Mesendoderm (in vitro differentiated cells): Measurements from ENCODE around the gene TXNDC17. TPM values are rescaled to one million over a fixed set of nuclear protein-coding genes. Genes with fewer than 3 reads are reported as not detected.
"Not testable (repeated sequence)": the region's sequence is repeated elsewhere in the genome, so short reads cannot be mapped to it uniquely, and the experiment has no call there.

ENCODE experiments used
- DNase-seq: peaks from one replicate; pipeline ENCODE4 v3.0.0; 2013
- H2AK5ac ChIP-seq: 2 replicates; pipeline ENCODE4 v1.6.1; 2013; ENCODE audit warnings: low read length, inconsistent platforms
- H2BK120ac ChIP-seq: 2 replicates; pipeline ENCODE4 v1.6.1; 2013; ENCODE audit warnings: low read depth, mild to moderate bottlenecking, low read length, moderate library complexity, mixed read lengths
- H2BK15ac ChIP-seq: replicated peaks from 2 replicates; pipeline ENCODE4 v1.6.1; 2013; ENCODE audit warnings: low read depth, mild to moderate bottlenecking, moderate library complexity
- H2BK5ac ChIP-seq: 2 replicates; pipeline ENCODE4 v1.6.1; 2013; ENCODE audit warnings: low read length, inconsistent platforms
- H3K18ac ChIP-seq: 2 replicates; pipeline ENCODE4 v1.6.1; 2013; ENCODE audit warnings: mild to moderate bottlenecking, low read length, mixed read lengths
- H3K23ac ChIP-seq: one replicate; pipeline ENCODE4 v1.6.1; 2013; ENCODE audit warnings: low read length
- H3K27ac ChIP-seq: 2 replicates; pipeline ENCODE4 v1.5.1; 2013; ENCODE audit warnings: low read depth, mild to moderate bottlenecking, inconsistent platforms, low read length, moderate library complexity
- H3K27me3 ChIP-seq: 2 replicates; pipeline ENCODE4 v1.6.1; 2013; ENCODE audit warnings: low read length, control low read depth, mild to moderate bottlenecking, inconsistent platforms; ENCODE audit not compliant: insufficient read depth, poor library complexity
- H3K36me3 ChIP-seq: 2 replicates; pipeline ENCODE4 v1.6.1; 2013; ENCODE audit warnings: low read length, inconsistent platforms; ENCODE audit not compliant: control insufficient read depth, insufficient read depth
- H3K4ac ChIP-seq: one replicate; pipeline ENCODE4 v1.6.1; 2013; ENCODE audit warnings: low read depth, mild to moderate bottlenecking, low read length, moderate library complexity
- H3K4me1 ChIP-seq: 2 replicates; pipeline ENCODE4 v1.6.1; 2013; ENCODE audit warnings: low read depth, low read length, inconsistent platforms; ENCODE audit not compliant: control insufficient read depth
- H3K4me2 ChIP-seq: 2 replicates; pipeline ENCODE4 v1.6.1; 2013; ENCODE audit warnings: low read length
- H3K4me3 ChIP-seq: 2 replicates; pipeline ENCODE4 v1.5.1; 2013; ENCODE audit warnings: mild to moderate bottlenecking, low read length
- H3K56ac ChIP-seq: one replicate; pipeline ENCODE4 v1.6.1; 2013; ENCODE audit warnings: low read length
- H3K79me1 ChIP-seq: 2 replicates; pipeline ENCODE4 v1.6.1; 2013; ENCODE audit warnings: low read length, inconsistent platforms
- H3K79me2 ChIP-seq: 2 replicates; pipeline ENCODE4 v1.6.1; 2013; ENCODE audit warnings: mild to moderate bottlenecking, low read length; ENCODE audit not compliant: control insufficient read depth, insufficient read depth
- H3K9ac ChIP-seq: 2 replicates; pipeline ENCODE4 v1.6.1; 2013; ENCODE audit warnings: low read length, inconsistent platforms
- H4K5ac ChIP-seq: one replicate; pipeline ENCODE4 v1.6.1; 2013; ENCODE audit warnings: low read length
- H4K8ac ChIP-seq: one replicate; pipeline ENCODE4 v1.6.1; 2013; ENCODE audit warnings: low read depth, mild to moderate bottlenecking, control low read depth, low read length, moderate library complexity
- WGBS: extraction: QIAGEN DNeasy Blood & Tissue Kit; methylation state at CpG from one replicate; pipeline ENCODE4 v1.1.7; 2013; ENCODE audit warnings: low lambda C conversion rate, missing lambda C conversion rate; ENCODE audit not compliant: insufficient coverage; ENCODE audit errors: extremely low coverage; 5-methylcytosine and 5-hydroxymethylcytosine counted together
- polyA plus RNA-seq, 2 experiments: library from polyadenylated mRNA; stranded (reverse); fragments of 200-250 nt; gene quantifications; one replicate each; pipeline ENCODE4 v1.2.3, GENCODE V29; 2013

TXNDC17 gene
- polyA plus RNA-seq (2013, experiment 1 of 2), result 293 TPM
- 286 TPM for polyA plus RNA-seq (2013, experiment 2 of 2)

DNA sequence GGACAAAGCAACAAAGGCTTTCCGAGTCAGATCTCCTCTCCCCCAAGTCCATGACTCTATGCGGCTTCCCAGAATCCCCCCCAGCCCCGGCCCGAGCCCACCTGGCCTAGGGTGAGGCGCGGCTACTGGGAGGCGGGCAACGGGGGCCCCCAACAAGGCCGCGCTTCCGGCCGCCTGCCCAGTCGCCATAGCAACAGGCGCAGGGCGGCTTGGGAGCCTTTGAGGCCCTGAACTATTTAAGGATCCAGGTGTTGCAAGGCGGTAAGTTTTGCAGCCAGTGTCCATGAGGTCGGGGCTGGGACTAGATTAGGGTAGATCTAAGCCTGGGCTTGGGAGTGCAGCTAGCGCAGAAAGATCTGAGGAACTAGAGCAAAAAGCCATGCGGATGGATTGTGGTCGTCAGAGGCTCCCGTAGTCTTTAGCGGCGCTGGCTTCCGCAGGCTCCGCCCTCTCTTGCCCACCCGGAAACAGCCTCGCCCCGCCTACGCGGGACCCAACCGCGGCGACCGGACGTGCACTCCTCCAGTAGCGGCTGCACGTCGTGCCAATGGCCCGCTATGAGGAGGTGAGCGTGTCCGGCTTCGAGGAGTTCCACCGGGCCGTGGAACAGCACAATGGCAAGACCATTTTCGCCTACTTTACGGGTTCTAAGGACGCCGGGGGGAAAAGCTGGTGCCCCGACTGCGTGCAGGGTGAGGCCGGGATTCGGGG lies at the start of gene TXNDC17, which contains the start of gene KIAA0753:
Gene TXNDC17 (plus strand): TSS at position 525 of the 711 bp plus-strand sequence. CDS start 23 bp downstream, at position 548.
Gene KIAA0753 (minus strand): TSS at position 176 of the 711 bp plus-strand sequence. CDS start 5,608 bp downstream, outside the sequence.
- peaks cover 2% of the 10 kb centered on the region for H3K36me3 ChIP-seq
- peaks cover 2% of the 10 kb centered on the region for H3K4me1 ChIP-seq

GRCh38 chr17:6591599-6592158 lies 49.2 kb upstream of the TXNDC17 start:
- H3K4ac ChIP-seq, result no peak overlapping the region

More for the DNA sequence above, at the start of gene TXNDC17, which contains the start of gene KIAA0753:
- peak within 1 kb of the TSS; percentile 85 for H3K4ac ChIP-seq
- no peak within 1 kb of the TSS for H4K8ac ChIP-seq
- no peak within 1 kb of the TSS for H2BK15ac ChIP-seq
- H3K23ac ChIP-seq, result no peak within 1 kb of the TSS
- peaks cover 12% of the 10 kb centered on the region for H3K79me1 ChIP-seq
- H2BK120ac ChIP-seq, result no peak within 1 kb of the TSS
- H3K9ac ChIP-seq, result peak within 1 kb of the TSS; percentile 97
- peak within 1 kb of the TSS; percentile 99 for H3K4me2 ChIP-seq
- peak within 1 kb of the TSS; percentile 94 for H4K5ac ChIP-seq
- peak within 1 kb of the TSS; percentile 94 for H3K27ac ChIP-seq
- H3K56ac ChIP-seq, result peak within 1 kb of the TSS; percentile 99
- H3K79me2 ChIP-seq, result peaks cover 10% of the 10 kb centered on the region
- H3K18ac ChIP-seq, result peak within 1 kb of the TSS; percentile 77
- H3K27me3 ChIP-seq, result no peaks in the 10 kb centered on the region
- H2BK5ac ChIP-seq, result peak within 1 kb of the TSS; percentile 100
- DNase-seq, result peak; percentile 94
- H3K4me3 ChIP-seq, result peak within 1 kb of the TSS; percentile 86
- H2AK5ac ChIP-seq, result no peak within 1 kb of the TSS
- no CpG with 5 or more reads among the region's 52 CpGs for WGBS

DNA sequence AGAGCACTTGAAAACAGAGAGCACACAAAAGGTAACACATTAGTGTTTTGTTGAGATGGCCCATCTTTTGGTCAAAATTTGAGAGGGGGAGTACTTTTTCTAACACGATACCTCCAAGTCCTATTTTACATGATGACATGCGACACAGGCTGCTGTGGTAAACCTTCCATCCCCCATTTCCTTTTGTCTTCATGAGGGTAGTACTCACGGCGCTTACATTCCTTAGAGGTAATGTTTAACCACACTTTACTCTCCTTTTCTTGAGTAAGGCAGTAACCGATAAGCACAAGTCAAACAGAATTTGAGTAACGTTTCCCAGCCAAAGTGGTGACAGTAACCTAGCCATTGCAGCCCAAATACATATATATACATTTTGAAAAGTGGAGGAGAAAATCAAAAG lies 48.7 kb upstream of the TXNDC17 start:
- WGBS, result no CpG with 5 or more reads among the region's 6 CpGs
- no peak overlapping the region for H4K5ac ChIP-seq
- H3K23ac ChIP-seq, result no peak overlapping the region
- H2BK5ac ChIP-seq, result no peak overlapping the region
- H3K27me3 ChIP-seq, result no peaks in the 10 kb centered on the region
- H3K4me1 ChIP-seq, result no peaks in the 10 kb centered on the region
- no peak overlapping the region for H2AK5ac ChIP-seq
- H3K79me1 ChIP-seq, result no peaks in the 10 kb centered on the region
- no peak overlapping the region for H2BK120ac ChIP-seq
- no peak overlapping the region for H3K27ac ChIP-seq
- no peak overlapping the region for H3K4me2 ChIP-seq
- no peak overlapping the region for H3K4me3 ChIP-seq
- peaks cover 11% of the 10 kb centered on the region for H3K36me3 ChIP-seq
- DNase-seq, result peak; percentile 60
- no peak overlapping the region for H3K18ac ChIP-seq
- no peak overlapping the region for H4K8ac ChIP-seq
- peak overlapping the region; percentile 27 for H3K56ac ChIP-seq
- H2BK15ac ChIP-seq, result no peak overlapping the region
- no peak overlapping the region for H3K9ac ChIP-seq
- no peaks in the 10 kb centered on the region for H3K79me2 ChIP-seq
- no peak overlapping the region for H3K4ac ChIP-seq

More at GRCh38 chr17:6591599-6592158, 49.2 kb upstream of the TXNDC17 start:
- Histone ChIP-seq H3K4me1 (no peaks in the 10 kb centered on the region), H3K79me1 (no peaks in the 10 kb centered on the region), H4K8ac (no peak overlapping the region), H2BK15ac (no peak overlapping the region), H3K9ac (no peak overlapping the region), H3K4me2 (no peak overlapping the region), H3K23ac (no peak overlapping the region), H3K56ac (no peak overlapping the region), H4K5ac (no peak overlapping the region), H2BK120ac (no peak overlapping the region), H3K27me3 (no peaks in the 10 kb centered on the region), H2AK5ac (no peak overlapping the region), H3K79me2 (no peaks in the 10 kb centered on the region), H3K18ac (no peak overlapping the region), H3K4me3 (no peak overlapping the region), H2BK5ac (no peak overlapping the region), H3K36me3 (peaks cover 11% of the 10 kb centered on the region), H3K27ac (peak overlapping the region; percentile 31)
- no CpG with 5 or more reads among the region's 7 CpGs for WGBS
- DNase-seq, result no peak

GRCh38 chr17:6593371-6593770 lies 47.5 kb upstream of the TXNDC17 start:
- not testable (repeated sequence) for H4K5ac ChIP-seq, H3K56ac ChIP-seq, H3K79me1 ChIP-seq, H3K9ac ChIP-seq, H4K8ac ChIP-seq, H3K27ac ChIP-seq, H3K23ac ChIP-seq, H2BK5ac ChIP-seq, DNase-seq, H3K4me1 ChIP-seq, H2BK15ac ChIP-seq, H2AK5ac ChIP-seq, H2BK120ac ChIP-seq, H3K79me2 ChIP-seq, H3K18ac ChIP-seq, H3K36me3 ChIP-seq, H3K4ac ChIP-seq, H3K27me3 ChIP-seq, H3K4me3 ChIP-seq, H3K4me2 ChIP-seq
- no CpG with 5 or more reads among the region's 14 CpGs for WGBS

DNA sequence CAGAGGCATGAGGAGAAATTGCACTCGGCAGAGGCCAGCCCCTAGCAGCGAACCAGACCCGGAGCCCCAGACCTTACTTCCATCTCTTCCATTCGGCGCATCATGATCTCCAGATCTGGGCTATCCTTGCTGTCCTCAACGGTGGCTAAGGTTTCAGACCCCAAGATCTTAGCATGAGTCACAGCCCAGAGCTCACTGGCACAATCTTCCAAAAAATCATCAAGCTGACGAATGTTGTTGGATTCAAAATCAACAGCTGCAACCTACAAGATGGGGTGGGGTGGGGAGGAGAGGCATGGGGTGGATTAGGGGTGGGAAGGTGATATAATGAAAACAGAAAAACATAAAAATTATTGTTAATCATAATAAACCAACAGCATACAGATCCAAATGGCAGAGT lies 44.8 kb upstream of the TXNDC17 start:
- Histone ChIP-seq H3K36me3 (peaks cover 3% of the 10 kb centered on the region), H3K79me2 (no peaks in the 10 kb centered on the region), H3K18ac (no peak overlapping the region), H4K8ac (no peak overlapping the region), H3K27me3 (no peaks in the 10 kb centered on the region), H3K27ac (no peak overlapping the region), H2BK120ac (no peak overlapping the region), H3K4me1 (no peaks in the 10 kb centered on the region), H3K23ac (no peak overlapping the region), H3K4me2 (no peak overlapping the region), H2BK5ac (no peak overlapping the region), H4K5ac (no peak overlapping the region), H3K79me1 (no peaks in the 10 kb centered on the region), H3K4me3 (no peak overlapping the region), H3K56ac (no peak overlapping the region), H2AK5ac (no peak overlapping the region), H2BK15ac (no peak overlapping the region), H3K4ac (no peak overlapping the region), H3K9ac (no peak overlapping the region)
- WGBS, result no CpG with 5 or more reads among the region's 7 CpGs
- DNase-seq, result no peak
